Cardiac fibroblast (primary cell): ENCODE measurements around the gene PARS2.

Source experiments
- DNase-seq, 2 donors: peaks; one replicate each; pipeline versions ENCODE4 v3.0.0 to v3.0.0-alpha.2; 2010; ENCODE audit warnings: low read depth in 2 of 2
- H3K4me3 ChIP-seq, 2 donors: replicated peaks in 1 of 2; 1 replicate in 1 of 2; 2 replicates in 1 of 2; pipeline ENCODE4 v1.5.1; 2011; ENCODE audit warnings: low read depth in 2 of 2, low read length in 2 of 2, mild to moderate bottlenecking in 2 of 2, moderate library complexity in 1 of 2
- TF ChIP-seq, protein P1 (sequence below): IDR thresholded peaks from one replicate; pipeline ENCODE4 v1.5.1; 2011; ENCODE audit warnings: low read depth, mild to moderate bottlenecking, low read length, inconsistent platforms

PARS2 gene

DNA sequence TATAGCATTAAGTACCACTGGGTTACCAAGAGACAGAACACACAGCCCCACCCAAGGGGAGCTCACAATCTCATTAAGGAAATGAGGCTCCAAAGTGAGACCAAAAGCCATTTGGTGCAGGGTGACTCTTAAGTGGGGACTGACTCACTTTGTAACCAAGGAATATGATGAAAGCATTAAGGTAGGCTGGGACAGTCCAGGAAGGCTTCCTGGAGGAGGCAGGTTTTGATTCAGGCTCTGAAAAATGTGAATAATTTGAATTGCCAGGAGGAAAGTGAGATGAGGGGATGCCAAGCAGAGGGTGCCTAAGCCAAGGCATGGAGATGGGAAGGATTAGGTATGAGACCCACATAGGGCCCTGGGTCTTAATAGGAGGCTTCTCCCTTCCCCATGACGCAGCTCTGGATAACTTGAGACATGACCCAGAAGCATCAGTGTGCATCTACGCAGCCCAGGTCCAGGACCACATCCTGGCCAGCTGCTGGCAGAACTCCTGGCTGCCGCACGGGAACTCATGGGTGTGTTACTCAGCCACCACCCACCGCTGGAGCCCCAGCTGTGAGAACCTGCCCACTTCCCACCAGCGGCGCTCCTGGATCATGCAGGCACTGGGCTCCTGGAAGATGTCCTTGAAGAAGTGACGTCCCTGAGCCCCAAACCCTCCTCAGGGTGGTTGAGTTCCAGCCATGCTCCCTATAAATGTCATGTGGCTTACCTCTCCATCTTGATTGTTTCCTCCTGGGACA, 54.6 kb downstream of the PARS2 start:
- DNase-seq, result no peak
- no peak overlapping the region for H3K4me3 ChIP-seq
- TF ChIP-seq, protein P1, sequence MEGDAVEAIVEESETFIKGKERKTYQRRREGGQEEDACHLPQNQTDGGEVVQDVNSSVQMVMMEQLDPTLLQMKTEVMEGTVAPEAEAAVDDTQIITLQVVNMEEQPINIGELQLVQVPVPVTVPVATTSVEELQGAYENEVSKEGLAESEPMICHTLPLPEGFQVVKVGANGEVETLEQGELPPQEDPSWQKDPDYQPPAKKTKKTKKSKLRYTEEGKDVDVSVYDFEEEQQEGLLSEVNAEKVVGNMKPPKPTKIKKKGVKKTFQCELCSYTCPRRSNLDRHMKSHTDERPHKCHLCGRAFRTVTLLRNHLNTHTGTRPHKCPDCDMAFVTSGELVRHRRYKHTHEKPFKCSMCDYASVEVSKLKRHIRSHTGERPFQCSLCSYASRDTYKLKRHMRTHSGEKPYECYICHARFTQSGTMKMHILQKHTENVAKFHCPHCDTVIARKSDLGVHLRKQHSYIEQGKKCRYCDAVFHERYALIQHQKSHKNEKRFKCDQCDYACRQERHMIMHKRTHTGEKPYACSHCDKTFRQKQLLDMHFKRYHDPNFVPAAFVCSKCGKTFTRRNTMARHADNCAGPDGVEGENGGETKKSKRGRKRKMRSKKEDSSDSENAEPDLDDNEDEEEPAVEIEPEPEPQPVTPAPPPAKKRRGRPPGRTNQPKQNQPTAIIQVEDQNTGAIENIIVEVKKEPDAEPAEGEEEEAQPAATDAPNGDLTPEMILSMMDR, result no peak

DNA sequence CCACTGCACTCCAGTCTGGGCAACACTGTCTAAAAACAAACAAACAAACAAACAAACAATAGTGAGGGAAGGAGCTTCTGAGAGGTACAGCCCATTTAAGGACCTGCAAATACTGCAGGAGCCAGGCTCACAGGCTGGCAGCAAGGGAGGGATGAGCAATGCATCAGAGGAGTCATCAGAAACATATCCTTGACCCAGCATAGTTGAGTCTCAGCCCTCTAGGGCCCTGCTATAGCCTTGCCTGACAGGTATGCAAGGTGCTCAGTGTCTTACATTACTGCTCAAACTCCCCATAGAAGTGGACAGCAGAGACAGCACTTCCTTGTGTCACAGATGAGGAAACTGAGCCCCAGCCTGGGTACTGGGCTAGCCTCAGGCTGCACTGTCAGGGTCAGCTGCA, 55.9 kb downstream of the PARS2 start:
- no peak overlapping the region for H3K4me3 ChIP-seq
- DNase-seq, result no peak
- TF ChIP-seq, protein P1, result no peak
